Hematopoietic multipotent progenitor cell treated with erythropoietin and hydrocortisone succinate and interleukin-3 and kit ligand, for 4 days (in vitro differentiated cells): ENCODE results near the gene PPARA.
A peak's percentile ranks its signal among the peaks of the same experiment; 100 is the strongest.
"Not testable (repeated sequence)": the region's sequence is repeated elsewhere in the genome, so short reads cannot be mapped to it uniquely, and the experiment has no call there.

Source experiments
- DNase-seq: peaks from one replicate; pipeline ENCODE4 v3.0.0-alpha.2; 2015

PPARA gene

DNA sequence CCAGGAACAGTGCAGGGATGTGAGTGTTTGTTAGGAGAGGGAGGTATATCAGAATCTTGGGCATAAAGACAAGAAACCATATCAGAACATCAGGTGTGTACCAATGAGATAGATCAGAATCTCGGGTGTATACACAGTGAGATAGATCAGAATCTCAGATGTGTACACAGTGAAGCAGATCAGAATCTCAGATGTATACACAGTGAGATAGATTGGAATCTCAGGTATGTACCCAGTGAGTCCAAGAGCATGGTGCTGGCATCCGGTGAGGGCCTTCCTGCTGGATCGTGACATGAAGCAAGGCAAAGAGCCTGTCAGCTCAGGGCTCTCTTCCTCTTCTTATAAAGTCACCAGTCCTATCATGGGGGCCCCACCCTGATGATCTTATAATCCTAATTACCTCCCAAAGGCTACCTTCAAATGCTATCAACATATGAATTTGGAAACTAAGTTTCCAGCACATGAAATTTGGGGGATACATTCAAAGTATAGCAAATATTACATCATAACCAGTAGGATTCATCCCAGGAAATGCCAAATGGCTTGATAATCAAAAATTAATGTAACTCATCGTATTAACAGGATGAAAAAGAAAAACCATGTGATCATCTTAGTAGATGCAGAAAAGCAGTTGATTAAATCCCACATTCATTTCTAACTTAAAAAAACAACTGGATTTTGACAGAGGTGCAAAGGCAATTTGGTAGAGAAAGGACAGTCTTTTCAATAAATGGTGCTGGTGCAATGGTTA lies 28.6 kb downstream of the PPARA start:
- DNase-seq: no peak

DNA sequence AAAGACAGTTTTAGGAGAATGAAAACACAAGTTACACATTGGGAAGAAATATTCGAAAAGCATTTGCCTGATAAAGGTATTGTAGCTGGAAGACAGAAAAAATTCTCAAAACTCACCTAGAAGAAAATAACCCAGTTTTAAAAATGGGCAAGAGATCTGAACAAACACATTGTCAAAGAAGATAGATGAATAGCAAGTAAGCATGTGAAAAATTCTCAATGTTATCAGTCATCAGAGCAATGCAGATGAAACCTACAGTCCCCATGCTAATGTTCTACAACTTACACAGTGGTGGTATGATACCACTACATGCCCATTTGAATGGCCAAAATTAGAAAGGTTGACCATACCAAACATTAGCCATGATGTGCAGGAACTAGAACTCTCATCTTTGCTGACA lies 29.4 kb downstream of the PPARA start:
- no peak for DNase-seq

DNA sequence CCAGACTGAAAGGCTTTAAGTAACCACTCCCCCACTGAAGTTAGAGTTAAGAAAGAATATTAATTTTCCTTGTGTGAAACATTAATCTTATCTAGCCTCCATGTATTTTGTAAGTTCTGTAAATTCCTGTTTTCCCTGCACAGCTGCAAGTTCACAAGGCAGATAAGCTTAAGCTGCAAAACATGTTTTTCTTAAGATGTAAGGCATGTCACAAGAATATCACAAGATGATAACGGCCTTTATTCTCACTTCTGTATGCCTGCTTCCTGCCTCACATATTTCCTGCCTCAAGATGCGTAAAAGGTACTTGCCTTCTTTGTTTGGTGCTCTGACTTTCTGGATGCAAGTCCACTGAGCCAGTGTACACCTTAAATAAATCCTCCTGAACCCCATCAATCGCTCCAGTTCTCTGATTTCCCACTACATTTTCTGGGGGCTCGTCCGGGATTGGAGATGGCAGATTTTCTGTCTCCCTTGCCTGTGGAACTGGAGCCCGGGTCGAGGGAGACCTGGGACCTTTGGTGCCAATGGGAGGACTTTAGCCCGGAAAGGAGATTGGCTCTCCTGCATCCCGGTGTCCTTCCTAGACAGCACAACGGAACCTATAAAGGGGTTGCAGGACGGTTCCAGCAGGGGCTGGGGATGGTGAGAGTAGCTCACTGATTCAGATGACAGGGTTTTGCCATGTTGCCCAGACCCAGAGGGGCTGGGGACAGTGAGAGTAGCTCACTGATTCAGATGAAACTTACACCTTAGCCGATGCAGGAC lies 30.2 kb downstream of the PPARA start:
- DNase-seq: peak; percentile 35

DNA sequence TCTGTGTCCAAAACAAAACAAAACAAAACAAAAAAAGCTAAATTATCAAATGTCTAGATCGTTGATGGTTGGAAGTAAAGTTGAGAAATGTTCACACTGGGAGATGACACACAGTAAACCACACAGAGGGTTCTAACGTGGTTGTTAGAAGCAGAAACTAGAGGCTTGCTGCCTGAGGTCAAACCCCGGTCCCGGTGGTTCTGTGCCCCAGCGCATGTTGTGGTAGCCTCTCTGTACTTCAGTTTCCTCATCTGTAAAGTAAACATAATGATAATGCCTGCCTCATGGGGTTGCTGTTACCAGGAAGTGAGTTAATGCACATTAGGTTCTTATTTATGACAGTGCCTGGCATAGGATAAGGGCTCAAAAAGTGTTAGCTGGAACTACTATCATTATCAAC lies 33.4 kb downstream of the PPARA start:
- peak; percentile 26 for DNase-seq

DNA sequence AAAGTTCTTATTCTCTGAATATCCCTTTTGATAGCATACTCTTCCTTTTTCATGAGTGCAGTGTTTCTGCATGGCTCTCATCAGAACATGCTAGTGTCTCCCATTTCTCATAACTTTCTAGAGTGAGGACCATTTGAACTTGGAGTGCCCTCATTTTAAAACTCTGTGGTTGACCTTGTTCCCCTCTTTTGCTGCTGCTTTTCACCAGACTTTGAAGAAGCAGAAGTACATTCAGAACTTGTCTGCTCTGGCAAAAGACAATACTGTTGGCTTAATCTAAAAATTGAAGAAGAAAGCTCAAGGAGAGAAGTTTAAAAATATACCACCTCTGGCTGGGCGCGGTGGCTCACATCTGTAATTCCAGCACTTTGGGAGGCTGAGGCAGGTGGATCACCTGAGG lies 35.0 kb downstream of the PPARA start:
- DNase-seq: peak; percentile 34

DNA sequence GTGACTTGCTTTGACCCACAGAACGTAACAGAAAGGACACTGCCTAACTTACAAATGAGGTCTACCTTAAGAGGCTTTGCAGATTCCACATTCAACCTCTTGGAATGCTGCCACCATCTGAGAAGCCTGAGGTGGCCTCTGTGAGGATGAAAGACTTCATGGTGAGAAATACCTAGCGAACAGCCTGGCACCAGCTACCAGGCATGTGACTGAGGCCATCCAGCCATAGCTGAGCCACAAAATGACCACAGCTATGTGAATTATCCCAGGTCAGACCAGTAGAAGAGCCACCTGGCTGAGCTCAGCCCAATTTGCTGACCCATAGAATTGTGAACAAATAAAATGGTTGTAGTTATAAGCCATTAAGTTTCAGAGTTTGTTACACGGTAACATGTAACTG lies 37.5 kb downstream of the PPARA start:
- no peak for DNase-seq

DNA sequence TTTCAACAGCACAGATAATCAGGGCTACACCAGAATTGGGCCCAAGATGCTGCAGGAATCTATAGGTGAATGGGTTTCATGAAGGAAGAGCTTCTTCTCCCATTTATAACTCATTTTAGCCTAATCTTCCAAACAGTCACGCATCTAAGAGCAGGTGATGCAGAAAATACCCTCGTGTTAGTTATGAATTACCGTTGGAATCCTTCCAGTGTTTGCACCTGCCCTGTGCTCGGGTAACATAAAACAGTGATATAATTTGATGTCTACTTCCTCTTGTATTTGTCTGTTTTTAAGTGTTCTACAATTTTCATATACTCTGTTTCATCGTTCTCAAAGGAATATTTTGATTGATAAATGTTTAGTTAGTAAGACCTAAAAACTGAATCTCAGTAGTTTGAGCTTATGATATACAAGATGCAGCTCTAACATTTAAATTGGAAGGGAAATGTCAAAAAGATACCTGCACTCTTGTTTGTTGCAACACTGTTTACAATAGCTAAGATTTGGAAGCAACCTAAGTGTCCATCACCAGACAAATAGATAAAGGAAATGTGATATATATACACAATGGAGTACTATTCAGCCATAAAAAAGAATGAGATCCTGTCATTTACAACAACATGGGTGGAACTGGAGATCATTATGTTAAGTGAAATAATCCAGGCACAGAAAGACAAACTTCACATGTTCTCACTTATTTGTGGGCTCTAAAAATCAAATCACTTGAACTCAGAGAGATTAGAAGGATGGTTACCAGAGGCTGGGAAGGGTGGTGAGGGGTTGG lies 42.1 kb downstream of the PPARA start:
- no peak for DNase-seq

DNA sequence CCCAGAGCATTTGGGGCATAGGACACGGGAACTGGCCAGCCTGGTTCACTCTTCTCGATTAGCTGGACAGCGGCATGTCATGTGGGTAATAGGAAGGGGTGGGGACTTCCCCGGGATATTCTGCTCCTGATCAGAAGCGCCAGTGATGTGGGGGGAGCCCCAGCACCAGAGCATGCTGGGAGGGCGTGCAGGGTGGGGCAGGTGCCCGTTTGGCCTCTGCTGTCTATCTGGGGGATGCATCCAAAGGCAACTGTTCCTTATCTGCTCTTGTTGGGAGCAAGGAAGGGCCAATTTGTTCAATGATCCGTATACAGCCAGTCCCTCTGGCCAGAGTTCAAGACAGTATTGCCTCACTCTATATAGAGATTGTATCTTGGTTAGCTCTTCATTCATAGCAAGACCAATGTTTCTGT lies 43.6 kb downstream of the PPARA start:
- DNase-seq: peak; percentile 83

DNA sequence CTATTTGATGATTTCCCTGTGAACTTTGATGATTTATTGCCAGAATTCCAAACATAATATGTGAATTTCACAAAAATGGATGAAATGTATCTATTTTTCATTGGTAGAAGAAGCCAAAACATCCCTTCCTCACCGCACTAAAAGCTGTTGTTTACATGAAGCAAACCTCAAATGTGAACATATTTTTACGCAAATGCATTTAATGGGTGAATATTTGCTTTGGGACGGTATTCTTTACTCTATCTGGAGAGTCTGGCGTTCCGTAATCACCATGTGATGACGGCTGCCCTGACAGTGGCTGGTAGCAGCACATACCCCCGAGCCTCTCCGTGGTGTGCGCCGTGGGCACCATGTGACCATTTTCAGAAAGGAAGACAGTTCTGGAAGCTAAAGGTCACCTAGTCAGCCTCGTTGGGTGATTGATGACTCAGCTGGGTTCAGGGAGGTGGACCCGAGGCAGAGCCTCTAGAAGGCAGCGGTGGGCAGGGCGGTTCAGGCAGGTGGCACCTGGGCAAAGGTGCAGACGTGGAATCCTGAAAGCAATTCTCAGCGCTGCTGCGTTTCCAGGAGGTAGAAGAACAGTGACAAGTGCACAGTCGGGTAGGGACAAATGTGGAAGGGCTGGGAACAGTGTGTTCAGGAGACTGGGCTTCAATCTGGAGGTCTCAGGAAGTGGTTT lies 45.3 kb downstream of the PPARA start:
- DNase-seq: no peak

DNA sequence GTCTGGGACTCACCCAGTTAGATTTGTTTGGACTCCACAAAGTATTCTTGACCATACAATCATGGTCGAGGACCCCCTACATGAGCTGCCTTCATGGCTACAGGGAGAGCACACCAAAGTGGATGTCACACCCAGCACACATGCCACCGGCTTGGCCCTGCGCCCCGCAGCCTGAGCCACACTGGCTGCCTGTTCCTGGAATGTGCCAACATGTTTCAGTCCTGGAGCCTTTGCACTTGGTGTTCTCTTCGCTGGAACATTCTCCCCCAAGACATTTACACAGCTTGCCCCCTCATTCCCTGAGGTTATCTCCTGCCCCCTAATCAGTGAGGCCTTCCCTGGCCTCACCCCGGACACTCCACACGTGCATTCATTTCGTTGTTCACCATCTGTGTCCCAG lies 46.0 kb downstream of the PPARA start:
- DNase-seq: no peak

DNA sequence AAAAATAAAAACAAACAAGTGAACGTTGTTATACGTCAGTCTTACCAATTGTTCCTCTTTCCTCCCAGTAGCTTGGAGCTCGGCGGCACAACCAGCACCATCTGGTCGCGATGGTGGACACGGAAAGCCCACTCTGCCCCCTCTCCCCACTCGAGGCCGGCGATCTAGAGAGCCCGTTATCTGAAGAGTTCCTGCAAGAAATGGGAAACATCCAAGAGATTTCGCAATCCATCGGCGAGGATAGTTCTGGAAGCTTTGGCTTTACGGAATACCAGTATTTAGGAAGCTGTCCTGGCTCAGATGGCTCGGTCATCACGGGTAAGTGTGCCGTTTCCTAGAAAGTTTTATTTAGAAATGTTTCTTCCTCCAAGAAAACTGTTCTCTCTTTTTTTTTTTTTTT lies 47.9 kb downstream of the PPARA start:
- no peak for DNase-seq

DNA sequence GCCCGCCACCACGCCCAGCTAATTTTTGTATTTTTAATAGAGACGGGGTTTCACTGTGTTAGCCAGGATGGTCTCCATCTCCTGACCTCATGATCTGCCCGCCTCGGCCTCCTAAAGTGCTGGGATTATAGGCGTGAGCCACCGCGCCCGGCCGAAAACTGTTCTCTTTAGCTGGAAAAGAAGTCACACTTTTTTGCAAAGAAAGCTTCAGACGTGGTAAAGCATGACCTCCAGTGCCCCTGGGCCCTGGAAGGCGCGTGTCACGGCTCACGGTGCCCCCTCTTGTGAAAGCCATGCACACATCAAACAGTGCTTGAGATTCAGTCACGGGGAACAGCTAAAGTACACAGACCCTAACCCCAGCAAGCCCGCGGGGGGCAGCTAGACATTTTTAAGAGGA lies 48.5 kb downstream of the PPARA start:
- DNase-seq: not testable (repeated sequence)

DNA sequence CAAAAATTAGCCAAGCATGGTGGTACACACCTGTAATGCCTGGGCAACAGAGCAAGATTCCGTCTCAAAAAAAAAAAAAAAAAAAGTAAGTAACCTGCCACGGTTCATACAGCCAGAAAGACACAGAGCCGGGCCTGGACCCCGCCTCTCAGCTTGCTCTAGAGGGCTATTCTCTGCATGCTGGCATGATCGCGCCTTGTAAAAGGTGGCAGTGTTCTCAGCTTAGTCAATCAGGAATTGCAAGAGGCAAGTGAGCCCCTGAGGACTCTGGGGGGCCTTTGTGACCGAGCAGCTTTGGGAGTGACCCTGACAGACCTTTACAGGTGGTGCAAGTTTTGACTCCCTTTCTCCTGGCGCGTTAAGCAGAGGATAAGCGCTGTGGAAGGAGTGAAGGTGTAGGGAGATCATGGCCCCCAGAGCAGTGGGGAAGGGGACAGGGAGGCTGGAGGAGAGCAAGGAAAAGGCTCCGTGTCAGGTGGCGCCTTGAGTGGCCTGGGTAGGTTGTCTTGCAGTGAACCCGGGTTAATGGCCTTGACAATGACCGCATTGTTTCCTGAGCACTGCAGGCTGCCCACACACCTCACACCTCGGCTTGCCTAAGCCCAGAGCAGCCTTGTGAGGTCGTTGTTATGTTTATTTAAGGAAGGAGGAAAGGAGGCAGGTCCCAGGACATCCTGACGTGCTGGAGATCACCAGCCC lies 50.9 kb downstream of the PPARA start:
- DNase-seq: no peak

DNA sequence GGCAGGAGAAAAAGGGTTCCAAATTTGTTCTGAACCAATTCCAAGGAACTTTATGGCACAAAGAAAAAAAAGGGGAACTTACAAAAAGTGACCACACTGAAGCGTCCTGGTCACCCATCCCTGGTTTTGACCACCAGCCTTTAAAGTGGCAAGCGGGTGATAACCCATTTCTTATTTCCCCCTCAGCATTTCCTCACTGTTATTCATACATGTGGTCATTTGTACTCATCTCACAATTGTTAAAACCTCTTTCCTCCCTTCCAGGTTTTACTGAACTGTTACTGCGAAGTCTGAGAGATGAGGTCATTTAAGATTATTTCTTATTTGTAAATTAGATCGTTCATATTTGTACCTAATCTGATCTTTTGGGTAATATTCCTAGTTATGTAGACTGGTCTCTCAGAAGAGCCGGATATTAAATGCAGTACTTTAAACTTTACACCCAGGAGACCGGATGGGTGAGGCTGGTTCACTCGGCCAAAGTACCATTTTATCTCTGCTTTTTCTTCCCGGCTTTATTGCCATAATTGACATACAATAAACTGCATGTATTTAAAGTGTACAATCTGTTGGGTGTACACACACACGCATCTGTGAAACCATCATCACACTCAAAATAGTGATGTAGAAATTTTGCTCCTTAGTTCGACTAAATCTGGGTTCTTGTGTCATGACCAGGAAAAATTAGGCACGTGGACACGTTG lies 52.7 kb downstream of the PPARA start:
- no peak for DNase-seq

DNA sequence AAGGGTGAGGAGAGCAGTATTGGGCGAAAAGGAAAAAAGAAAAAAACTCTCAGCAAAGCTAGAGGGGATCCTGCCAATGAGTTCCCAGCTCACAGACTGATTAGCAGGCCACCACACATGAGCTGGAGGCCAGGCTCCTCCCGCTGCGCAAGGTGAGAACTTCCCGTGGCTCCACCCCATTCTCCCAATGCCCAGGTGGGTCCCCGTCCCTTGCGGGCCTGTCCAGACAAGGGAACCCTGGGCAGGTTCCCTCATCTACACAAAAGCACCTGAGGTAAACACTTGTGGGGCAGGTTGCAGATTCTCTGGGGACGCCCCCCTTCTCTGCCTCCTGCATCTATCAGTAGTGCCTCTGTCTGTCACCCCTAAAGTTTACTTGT lies 53.3 kb downstream of the PPARA start:
- DNase-seq: no peak

DNA sequence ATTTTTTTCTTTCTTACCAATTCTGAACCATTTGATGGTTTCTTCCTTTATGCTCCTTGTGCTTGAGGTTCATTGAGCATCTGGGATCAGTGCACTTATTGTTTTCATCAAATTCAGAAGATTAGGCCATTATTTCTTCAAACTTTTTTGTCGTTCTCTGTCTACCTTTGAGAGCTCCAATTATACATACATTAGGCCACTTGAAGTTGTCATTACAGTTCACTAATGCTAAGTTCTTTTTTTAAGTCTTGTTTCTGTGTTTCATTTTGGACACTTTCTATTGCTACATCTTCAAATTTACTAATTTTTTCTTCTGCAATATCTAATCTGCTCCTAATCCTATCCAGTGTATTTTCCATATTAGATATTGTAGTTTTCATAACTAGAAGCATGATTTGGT lies 58.9 kb downstream of the PPARA start:
- no peak for DNase-seq

DNA sequence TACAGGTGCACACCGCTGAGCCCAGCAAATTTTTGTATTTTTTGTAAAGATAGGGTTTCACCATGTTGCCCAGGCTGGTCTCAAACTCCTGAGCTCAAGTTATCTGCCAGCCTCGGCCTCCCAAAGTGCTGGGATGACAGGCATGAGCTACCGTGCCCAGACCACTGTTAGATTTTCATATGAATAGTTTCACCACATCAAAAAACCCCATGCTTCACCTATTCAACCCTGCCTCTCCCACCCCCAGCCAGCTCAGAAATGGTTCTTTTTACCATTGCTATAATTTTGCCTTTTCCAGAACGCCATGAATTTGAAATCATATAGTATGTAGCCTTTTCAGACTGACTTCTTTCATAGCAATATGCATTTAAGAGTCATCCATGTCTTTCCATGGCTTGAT lies 61.9 kb downstream of the PPARA start:
- DNase-seq: no peak

DNA sequence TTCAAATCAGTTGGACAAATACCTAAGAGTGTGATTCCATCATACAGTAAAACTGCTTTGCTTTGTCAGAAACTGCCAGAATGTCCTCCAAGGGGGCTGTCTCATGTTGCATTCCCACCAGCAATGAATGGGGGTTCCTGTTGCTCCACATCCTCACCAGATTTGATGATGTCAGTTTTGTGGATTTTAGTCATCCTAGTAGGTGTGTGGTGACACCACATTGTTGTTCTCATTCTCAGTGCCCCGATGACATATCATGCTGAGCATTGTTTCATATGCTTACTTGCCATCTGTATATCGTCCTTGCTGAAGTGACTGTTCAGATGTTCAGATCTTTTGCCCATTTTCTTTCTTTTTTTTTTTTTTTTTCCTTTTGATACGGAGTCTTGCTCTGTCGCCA lies 62.7 kb downstream of the PPARA start:
- DNase-seq: no peak

DNA sequence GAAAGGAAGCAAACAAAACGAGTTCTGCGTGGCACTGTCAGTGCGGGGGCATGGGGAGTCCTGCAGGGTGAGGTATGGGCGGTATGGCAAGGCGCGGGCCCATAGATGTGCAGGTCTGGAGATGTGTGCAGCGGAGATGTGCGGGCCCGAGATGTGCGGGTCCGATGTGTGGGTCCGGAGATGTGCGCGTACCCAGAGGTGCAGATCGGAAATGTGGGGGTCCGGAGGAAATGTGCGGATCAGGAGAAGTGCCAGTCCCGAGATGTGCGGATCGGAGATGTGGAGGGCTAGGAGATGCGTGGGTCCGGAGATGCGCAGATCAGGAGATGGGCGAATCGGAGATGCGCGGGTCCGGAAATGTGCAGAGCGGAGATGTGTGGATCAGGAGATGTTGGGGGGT lies 63.8 kb downstream of the PPARA start:
- no peak for DNase-seq

DNA sequence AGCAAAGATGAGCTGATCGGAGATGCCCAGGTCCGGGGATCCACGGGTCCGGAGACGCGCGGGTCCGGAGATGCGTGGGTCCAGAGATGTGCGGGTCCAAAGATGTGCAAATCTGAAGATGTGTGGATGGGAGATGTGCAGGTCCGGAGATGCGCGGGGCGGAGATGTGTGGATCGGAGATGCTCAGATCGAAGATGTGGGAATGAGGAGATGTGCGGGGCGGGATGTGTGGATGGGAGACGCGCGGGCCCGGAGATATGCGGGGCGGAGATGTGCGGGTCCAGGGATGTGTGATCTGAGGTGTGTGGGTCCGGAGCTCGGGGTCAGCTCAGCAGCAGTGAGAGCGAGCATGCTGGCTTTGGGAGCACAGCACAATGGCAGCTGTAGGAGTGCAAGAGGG lies 64.3 kb downstream of the PPARA start:
- no peak for DNase-seq

DNA sequence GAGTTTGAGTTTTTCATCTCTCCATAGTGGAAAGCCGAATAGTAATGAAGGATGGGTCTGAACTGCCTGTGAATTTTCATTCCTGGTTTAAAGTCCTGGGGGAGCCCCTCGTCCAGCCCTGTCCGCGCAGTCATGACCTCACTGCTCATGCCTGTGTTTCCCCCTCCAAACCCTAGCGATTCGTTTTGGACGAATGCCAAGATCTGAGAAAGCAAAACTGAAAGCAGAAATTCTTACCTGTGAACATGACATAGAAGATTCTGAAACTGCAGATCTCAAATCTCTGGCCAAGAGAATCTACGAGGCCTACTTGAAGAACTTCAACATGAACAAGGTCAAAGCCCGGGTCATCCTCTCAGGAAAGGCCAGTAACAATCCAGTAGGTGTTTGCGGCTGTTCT lies 69.3 kb downstream of the PPARA start:
- DNase-seq: no peak

DNA sequence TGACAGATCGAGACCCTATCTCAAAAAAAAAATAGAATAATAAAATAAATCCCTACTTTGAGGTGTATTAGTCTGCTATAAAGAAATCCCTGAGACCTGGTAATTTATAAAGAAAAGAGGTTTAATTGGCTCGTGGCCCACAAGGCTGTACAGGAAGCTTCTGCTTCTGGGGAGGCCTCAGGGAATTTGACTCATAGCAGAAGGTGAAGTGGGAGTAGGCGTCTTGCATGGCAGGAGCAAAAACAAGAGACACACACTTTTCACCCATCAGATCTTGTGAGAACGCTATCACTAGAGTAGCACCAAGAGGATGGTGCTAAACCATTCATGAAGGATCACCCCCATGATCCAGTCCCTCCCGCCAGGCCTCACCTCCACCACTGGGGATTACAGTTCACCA lies 70.6 kb downstream of the PPARA start:
- no peak for DNase-seq
